ENCODE results near the gene UCN3. TPM values are rescaled to one million over a fixed set of nuclear protein-coding genes. Genes with fewer than 3 reads are reported as not detected.

The UCN3 gene
- total RNA-seq, 5 donors from 2014 or later (not counting 1 experiment from before 2014, with no cell fraction given): not detected

GRCh38 chr10:5418584-5418983 lies 53.8 kb downstream of the UCN3 start:
- Mint-ChIP-seq H3K4me1 (no peaks in the 10 kb centered on the region), H3K4me3 (no peak overlapping the region), H3K9me3 (peaks cover 0 to 25% (median 17%) of the 10 kb centered on the region in 3 donors), H3K27me3 (no peaks in the 10 kb centered on the region), H3K36me3 (peaks cover 9% of the 10 kb centered on the region), H3K27ac (no peak overlapping the region)
- CTCF ChIA-PET: interaction anchor here in 1 of 2 donors (1.0 kb wide), 1 partner anchor 569 kb away, joined by 3 read pairs; no protein-coding TSS in a partner anchor
- Histone ChIP-seq H3K27ac (ENCODE audit: low read length) (no peak overlapping the region), H3K4me1 (ENCODE audit: control insufficient read depth in 1 of 2, extremely low read depth in 1 of 2, insufficient read depth in 2 of 2, low read length in 2 of 2) (no peaks in the 10 kb centered on the region), H3K9me3 (no peaks in the 10 kb centered on the region), H3K36me3 (ENCODE audit: control insufficient read depth in 2 of 2, extremely low read depth in 1 of 2, insufficient read depth in 1 of 2, low read length in 1 of 2) (peaks cover 0 to 5% of the 10 kb centered on the region in 2 donors), H3K27me3 (replicated peaks in 1 of 2; ENCODE audit: control insufficient read depth in 2 of 2, extremely low read depth in 1 of 2, insufficient read depth in 2 of 2, low read length in 1 of 2) (no peaks in the 10 kb centered on the region), H3K4me3 (ENCODE audit: control insufficient read depth in 1 of 2, extremely low read depth in 1 of 2, low read length in 1 of 2) (no peak overlapping the region)
- POLR2A ChIA-PET: interaction anchor here (0.6 to 0.7 kb wide), 3 partner anchors 12 to 580 kb away, joined by 3 to 4 read pairs (median 3); no protein-coding TSS in a partner anchor
- ATAC-seq (replicated peaks in 1 of 4): no peak
- no peak for DNase-seq

DNA sequence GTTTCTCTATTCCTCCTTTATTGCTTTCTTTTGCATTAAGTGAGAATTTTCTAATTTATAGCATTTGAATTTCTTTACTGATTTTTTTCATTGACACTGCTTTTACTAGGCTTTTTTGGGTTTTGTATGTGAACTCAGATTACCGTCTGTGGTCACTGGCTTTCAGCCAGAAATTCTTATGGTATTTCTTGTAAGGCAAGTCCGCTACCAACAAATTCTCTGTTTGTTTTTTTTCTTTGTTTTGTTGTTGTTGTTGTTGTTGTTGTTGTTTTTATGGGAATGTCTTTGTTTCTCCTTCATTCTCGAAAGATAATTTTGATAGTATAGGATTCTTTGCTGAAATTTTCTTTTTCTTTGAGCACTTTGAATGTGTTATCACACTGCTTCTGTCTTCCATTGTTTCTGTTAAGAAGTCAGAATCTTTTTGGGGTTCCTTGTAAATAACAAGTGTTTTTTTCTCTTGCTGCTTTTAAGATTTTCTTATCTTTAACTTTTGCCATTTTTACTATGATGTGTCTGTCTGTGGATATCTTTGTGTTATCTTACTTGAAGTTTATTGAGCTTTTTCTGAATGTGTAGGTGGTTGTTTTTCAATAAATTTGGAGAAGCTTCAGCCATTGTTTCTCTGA lies 54.8 kb downstream of the UCN3 start:
- no peak overlapping the region for H3K4me3 Mint-ChIP-seq
- Histone ChIP-seq H3K4me3 (ENCODE audit: control insufficient read depth in 1 of 2, extremely low read depth in 1 of 2, low read length in 1 of 2) (no peak overlapping the region), H3K36me3 (ENCODE audit: control insufficient read depth in 2 of 2, extremely low read depth in 1 of 2, insufficient read depth in 1 of 2, low read length in 1 of 2) (peaks cover 0 to 5% of the 10 kb centered on the region in 2 donors), H3K4me1 (ENCODE audit: control insufficient read depth in 1 of 2, extremely low read depth in 1 of 2, insufficient read depth in 2 of 2, low read length in 2 of 2) (no peaks in the 10 kb centered on the region), H3K27ac (ENCODE audit: low read length) (no peak overlapping the region), H3K27me3 (replicated peaks in 1 of 2; ENCODE audit: control insufficient read depth in 2 of 2, extremely low read depth in 1 of 2, insufficient read depth in 2 of 2, low read length in 1 of 2) (no peaks in the 10 kb centered on the region), H3K9me3 (no peaks in the 10 kb centered on the region)
- H3K27me3 Mint-ChIP-seq: no peaks in the 10 kb centered on the region
- DNase-seq (no peak), ATAC-seq (replicated peaks in 1 of 4) (no peak)
- peaks cover 9% of the 10 kb centered on the region for H3K36me3 Mint-ChIP-seq
- H3K4me1 Mint-ChIP-seq: no peaks in the 10 kb centered on the region
- peaks cover 0 to 25% (median 17%) of the 10 kb centered on the region in 3 donors for H3K9me3 Mint-ChIP-seq
- 100% methylated on average over 3 of the region's 3 CpGs for WGBS (ENCODE audit: insufficient coverage)
- ChIA-PET POLR2A (interaction anchor here in 1 of 2 donors (0.6 kb wide), 1 partner anchor 90 kb away, joined by 3 read pairs; no protein-coding TSS in a partner anchor), CTCF (interaction anchor here in 1 of 2 donors (1.2 kb wide), 1 partner anchor 24 kb away, joined by 3 read pairs; no protein-coding TSS in a partner anchor)
- H3K27ac Mint-ChIP-seq: no peak overlapping the region

DNA sequence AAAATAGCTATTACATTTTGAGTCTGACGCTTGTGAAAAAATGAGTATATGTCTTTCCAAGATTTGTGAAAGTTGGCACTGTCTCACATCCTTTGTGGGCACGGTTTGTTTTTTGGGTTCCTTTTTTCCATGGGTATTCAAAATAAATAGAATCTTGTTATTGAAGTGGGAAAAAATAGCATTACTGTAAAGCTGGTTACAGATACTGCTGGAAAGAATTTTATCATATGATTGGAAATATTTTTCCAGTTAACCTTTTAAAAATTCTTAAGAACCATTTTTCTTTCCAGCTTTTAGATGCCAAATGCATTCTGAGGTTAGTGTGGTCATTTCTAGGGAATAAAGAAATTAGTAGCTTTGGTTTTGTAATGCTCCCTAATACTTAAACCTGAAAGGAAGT lies 59.0 kb downstream of the UCN3 start:
- peaks cover 9% of the 10 kb centered on the region for H3K36me3 Mint-ChIP-seq
- Histone ChIP-seq H3K4me1 (ENCODE audit: control insufficient read depth in 1 of 2, extremely low read depth in 1 of 2, insufficient read depth in 2 of 2, low read length in 2 of 2) (no peaks in the 10 kb centered on the region), H3K27ac (ENCODE audit: low read length) (no peak overlapping the region), H3K9me3 (no peaks in the 10 kb centered on the region), H3K27me3 (replicated peaks in 1 of 2; ENCODE audit: control insufficient read depth in 2 of 2, extremely low read depth in 1 of 2, insufficient read depth in 2 of 2, low read length in 1 of 2) (no peaks in the 10 kb centered on the region), H3K36me3 (ENCODE audit: control insufficient read depth in 2 of 2, extremely low read depth in 1 of 2, insufficient read depth in 1 of 2, low read length in 1 of 2) (no peaks in the 10 kb centered on the region), H3K4me3 (ENCODE audit: control insufficient read depth in 1 of 2, extremely low read depth in 1 of 2, low read length in 1 of 2) (no peak overlapping the region)
- peaks cover 0 to 17% (median 10%) of the 10 kb centered on the region in 3 donors for H3K9me3 Mint-ChIP-seq
- ChIA-PET POLR2A (no interaction called here), CTCF (interaction anchor here in 1 of 2 donors (0.8 to 1.7 kb wide), 2 partner anchors 11 to 128 kb away, joined by 3 to 8 read pairs; no protein-coding TSS in a partner anchor)
- H3K4me3 Mint-ChIP-seq: no peak overlapping the region
- no peak overlapping the region for H3K27ac Mint-ChIP-seq
- DNase-seq (no peak), ATAC-seq (replicated peaks in 1 of 4) (no peak)
- 0% methylated on average over 1 of the region's 2 CpGs for WGBS (ENCODE audit: insufficient coverage)
- no peaks in the 10 kb centered on the region for H3K27me3 Mint-ChIP-seq
- no peaks in the 10 kb centered on the region for H3K4me1 Mint-ChIP-seq

Other genes starting within 250 kb of the UCN3 start
- 1 to 10 TPM in 3 of 5 donors, under 1 TPM in 1, not detected in 1; 0.46 to 2.0 (median 1.6) TPM for gene AKR1C8, start 179.8 kb upstream of the UCN3 start, total RNA-seq
- under 1 TPM in 1 of 5 donors, not detected in 4; 0.23 TPM for gene AKR1C4, start 168.1 kb upstream of the UCN3 start, total RNA-seq
- not detected for gene TUBAL3, start 39.9 kb downstream of the UCN3 start, total RNA-seq
- 10 to 100 TPM; 10.5 to 41.1 (median 25.1) TPM for gene NET1, start 47.6 kb downstream of the UCN3 start, total RNA-seq
- not detected for gene CALML5, start 134.6 kb downstream of the UCN3 start, total RNA-seq
- gene CALML3, start 160.0 kb downstream of the UCN3 start, total RNA-seq: not detected